ENCODE results near the gene TMEM14C. TPM values are rescaled to one million over a fixed set of nuclear protein-coding genes. Genes with fewer than 3 reads are reported as not detected.
"Not testable (repeated sequence)": the region's sequence is repeated elsewhere in the genome, so short reads cannot be mapped to it uniquely, and the experiment has no call there.

TMEM14C gene
- total RNA-seq, 4 donors from 2014 or later, result 97.5 to 236 (median 159) TPM

GRCh38 chr6:10730254-10730653 lies 7.4 kb downstream of the TMEM14C start:
- H3K9me3 ChIP-seq, result no peaks in the 10 kb centered on the region
- no peak for DNase-seq
- H3K4me1 ChIP-seq, result no peaks in the 10 kb centered on the region
- intact Hi-C loops (cut with DNase I; ENCODE audit: low total_unique reads), result no loop called here
- no peak overlapping the region for H3K27ac ChIP-seq
- H3K27me3 ChIP-seq, result no peaks in the 10 kb centered on the region
- no peak for TF ChIP-seq CTCF (IDR thresholded peaks at IDR 0.05)
- no peak for TF ChIP-seq POLR2A (IDR thresholded peaks at IDR 0.05)
- H3K36me3 ChIP-seq, result no peaks in the 10 kb centered on the region
- H3K4me3 ChIP-seq, result no peak overlapping the region

GRCh38 chr6:10733151-10733715 lies 10.4 kb downstream of the TMEM14C start:
- Histone ChIP-seq H3K27me3 (no peaks in the 10 kb centered on the region), H3K4me1 (no peaks in the 10 kb centered on the region), H3K9me3 (no peaks in the 10 kb centered on the region), H3K36me3 (no peaks in the 10 kb centered on the region), H3K4me3 (no peak overlapping the region), H3K27ac (no peak overlapping the region)
- TF ChIP-seq CTCF (IDR thresholded peaks at IDR 0.05), result no peak
- TF ChIP-seq POLR2A (IDR thresholded peaks at IDR 0.05), result no peak
- DNase-seq, result no peak
- intact Hi-C loops (cut with DNase I; ENCODE audit: low total_unique reads), result no loop called here

- intact Hi-C loops (cut with DNase I; ENCODE audit: low total_unique reads), result no loop called here
- no peaks in the 10 kb centered on the region for H3K36me3 ChIP-seq
- H3K4me1 ChIP-seq, result no peaks in the 10 kb centered on the region
- H3K4me3 ChIP-seq, result no peak overlapping the region
- H3K27ac ChIP-seq, result no peak overlapping the region
- DNase-seq, result no peak
- H3K27me3 ChIP-seq, result no peaks in the 10 kb centered on the region
- no peaks in the 10 kb centered on the region for H3K9me3 ChIP-seq
- TF ChIP-seq POLR2A (IDR thresholded peaks at IDR 0.05), result no peak
- no peak for TF ChIP-seq CTCF (IDR thresholded peaks at IDR 0.05)
Observed at GRCh38 chr6:10733863-10734262, 11.0 kb downstream of the TMEM14C start.

- no peak for DNase-seq
- H3K27me3 ChIP-seq, result no peaks in the 10 kb centered on the region
- no peaks in the 10 kb centered on the region for H3K36me3 ChIP-seq
- H3K4me1 ChIP-seq, result no peaks in the 10 kb centered on the region
- intact Hi-C loops (cut with DNase I; ENCODE audit: low total_unique reads), result no loop called here
- no peak overlapping the region for H3K27ac ChIP-seq
- H3K9me3 ChIP-seq, result no peaks in the 10 kb centered on the region
- TF ChIP-seq POLR2A (IDR thresholded peaks at IDR 0.05), result no peak
- no peak overlapping the region for H3K4me3 ChIP-seq
Observed at GRCh38 chr6:10736731-10737130, 13.9 kb downstream of the TMEM14C start.

GRCh38 chr6:10740061-10740460 lies 17.2 kb downstream of the TMEM14C start:
- Histone ChIP-seq H3K27me3 (no peaks in the 10 kb centered on the region), H3K36me3 (no peaks in the 10 kb centered on the region), H3K4me1 (no peaks in the 10 kb centered on the region), H3K27ac (no peak overlapping the region), H3K9me3 (no peaks in the 10 kb centered on the region), H3K4me3 (no peak overlapping the region)
- DNase-seq, result no peak
- intact Hi-C loops (cut with DNase I; ENCODE audit: low total_unique reads), result no loop called here
- TF ChIP-seq CTCF (IDR thresholded peaks at IDR 0.05) (no peak), POLR2A (IDR thresholded peaks at IDR 0.05) (no peak)

- H3K4me3 ChIP-seq; H3K27me3 ChIP-seq; H3K9me3 ChIP-seq; H3K36me3 ChIP-seq; H3K27ac ChIP-seq; H3K4me1 ChIP-seq; intact Hi-C loops (cut with DNase I; ENCODE audit: low total_unique reads); DNase-seq: not testable (repeated sequence)
Observed at GRCh38 chr6:10741643-10742042, 18.8 kb downstream of the TMEM14C start.

All from uterus (tissue), 4 donors.